DOHH2 (cell line): Measurements from ENCODE around the gene TAAR8.
"Not testable (repeated sequence)": the region's sequence is repeated elsewhere in the genome, so short reads cannot be mapped to it uniquely, and the experiment has no call there.

Experiments used
- H3F3A ChIP-seq: fragments of 200-600 bp; sonication (generic), shearing (Covaris generic); 2 replicates; pipeline ENCODE4 v1.6.0; 2016; ENCODE audit warnings: antibody characterized with exemption, mild to moderate bottlenecking; ENCODE audit not compliant: control insufficient read depth, insufficient read depth
- H3K27ac ChIP-seq: fragments of 200-600 bp; sonication (generic); 2 replicates; pipeline ENCODE4 v1.5.1; 2014; ENCODE audit warnings: low read depth, mild to moderate bottlenecking, low read length, moderate library complexity
- H3K27me3 ChIP-seq: fragments of 200-600 bp; sonication (generic); 2 replicates; pipeline ENCODE4 v1.6.1; 2014; ENCODE audit warnings: mild to moderate bottlenecking, low read length, mixed read lengths; ENCODE audit not compliant: control insufficient read depth
- H3K36me3 ChIP-seq: fragments of 200-600 bp; sonication (generic); 2 replicates; pipeline ENCODE4 v1.6.1; 2014; ENCODE audit warnings: mild to moderate bottlenecking, low read length, moderate library complexity, mixed read lengths; ENCODE audit not compliant: control insufficient read depth
- H3K4me1 ChIP-seq: fragments of 200-600 bp; sonication (generic); 2 replicates; pipeline ENCODE4 v1.6.1; 2014; ENCODE audit warnings: mild to moderate bottlenecking, low read length, mixed read lengths; ENCODE audit not compliant: control insufficient read depth
- H3K4me2 ChIP-seq: fragments of 200-600 bp; sonication (generic); 2 replicates; pipeline ENCODE4 v1.6.0; 2014; ENCODE audit warnings: mild to moderate bottlenecking, low read length, moderate library complexity
- H3K4me3 ChIP-seq: fragments of 200-600 bp; sonication (generic); 2 replicates; pipeline ENCODE4 v1.5.1; 2014; ENCODE audit warnings: mild to moderate bottlenecking, low read length, mixed read lengths
- H3K79me2 ChIP-seq: fragments of 200-600 bp; sonication (generic); 2 replicates; pipeline ENCODE4 v1.6.1; 2014; ENCODE audit warnings: mild to moderate bottlenecking, low read length, mixed read lengths; ENCODE audit not compliant: control insufficient read depth
- H3K9me2 ChIP-seq: fragments of 200-600 bp; sonication (generic); replicated peaks from 2 replicates; pipeline ENCODE4 v1.6.1; 2014; ENCODE audit warnings: mild to moderate bottlenecking, low read length, mixed read lengths; ENCODE audit not compliant: control insufficient read depth
- H3K9me3 ChIP-seq: fragments of 200-600 bp; sonication (generic); 2 replicates; pipeline ENCODE4 v1.6.1; 2014; ENCODE audit warnings: antibody characterized with exemption, low read length, mixed read lengths; ENCODE audit not compliant: control insufficient read depth, insufficient read depth
- H4K20me1 ChIP-seq: fragments of 200-600 bp; sonication (generic); 2 replicates; pipeline ENCODE4 v1.6.0; 2014; ENCODE audit warnings: low read depth, mild to moderate bottlenecking, antibody characterized with exemption, low read length, moderate library complexity; ENCODE audit not compliant: control insufficient read depth, insufficient read depth
- EZH2phosphoT487 ChIP-seq: fragments of 200-600 bp; sonication (generic); IDR thresholded peaks from 2 replicates; pipeline ENCODE4 v1.6.1; 2017; ENCODE audit warnings: borderline replicate concordance, mild to moderate bottlenecking, antibody characterized with exemption, low read length, moderate library complexity, mixed read lengths
- TF ChIP-seq, protein P1 (sequence below): fragments of 200-600 bp; sonication (generic); IDR thresholded peaks from one replicate; pipeline ENCODE4 v1.5.1; 2014; ENCODE audit warnings: antibody characterized with exemption, mild to moderate bottlenecking, low read depth, low read length; ENCODE audit not compliant: poor library complexity, severe bottlenecking

Gene TAAR8

DNA sequence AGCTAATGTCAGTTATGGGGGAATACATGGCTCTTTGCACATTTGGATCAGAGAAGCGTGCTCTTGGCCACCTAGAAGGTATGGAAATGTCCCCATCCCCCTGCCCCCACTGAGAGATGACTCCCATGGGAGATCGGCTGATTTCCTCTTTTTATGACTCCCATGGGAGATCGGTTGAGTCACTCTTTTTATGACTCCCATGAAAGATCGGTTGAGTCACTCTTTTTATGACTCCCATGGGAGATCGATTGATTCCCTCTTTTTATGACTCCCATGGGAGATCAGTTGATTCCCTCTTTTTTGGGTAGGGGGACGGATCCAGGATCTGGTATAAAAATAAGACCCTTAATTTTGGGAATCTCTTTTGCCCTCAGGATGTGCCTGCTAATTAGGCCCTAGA is 24.7 kb upstream of the TAAR8 start:
- no peak overlapping the region for H3K27ac ChIP-seq

DNA sequence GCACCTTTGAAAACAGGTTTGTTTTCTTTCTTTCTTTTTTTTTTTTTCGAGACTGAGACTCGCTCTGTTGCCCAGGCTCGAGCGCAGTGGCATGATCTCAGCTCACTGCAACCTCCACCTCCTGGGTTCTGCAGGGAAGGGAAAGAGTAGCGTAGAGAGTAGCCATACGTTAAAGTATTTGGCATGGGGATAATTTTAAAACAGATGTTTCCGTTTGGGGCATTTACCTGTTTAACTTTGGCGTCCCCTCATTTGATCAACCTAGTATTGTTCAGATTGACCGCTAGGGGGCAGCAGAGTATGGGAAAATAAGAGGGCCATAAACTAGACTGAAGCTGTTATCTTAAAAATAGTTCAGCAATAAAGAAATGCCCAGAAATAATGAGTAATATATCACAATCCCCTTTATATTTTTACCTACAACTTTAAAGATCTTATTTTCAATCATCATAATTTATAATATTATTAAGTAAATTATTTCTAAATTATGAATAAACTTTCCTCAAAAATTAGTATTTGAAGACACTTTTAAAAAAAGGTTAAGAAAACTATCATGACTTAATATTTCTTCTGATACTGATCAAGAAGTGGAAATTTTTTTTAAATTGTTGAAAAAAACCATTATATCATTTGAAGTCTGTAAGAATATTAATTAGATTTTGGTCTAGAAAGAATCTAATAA is 22.0 kb upstream of the TAAR8 start:
- H3K79me2 ChIP-seq, result no peaks in the 10 kb centered on the region
- H3K36me3 ChIP-seq, result no peaks in the 10 kb centered on the region
- H3K9me2 ChIP-seq, result no peaks in the 10 kb centered on the region
- H3F3A ChIP-seq, result no peaks in the 10 kb centered on the region
- H3K27me3 ChIP-seq, result no peaks in the 10 kb centered on the region
- no peak for TF ChIP-seq EZH2phosphoT487
- TF ChIP-seq, protein P1, sequence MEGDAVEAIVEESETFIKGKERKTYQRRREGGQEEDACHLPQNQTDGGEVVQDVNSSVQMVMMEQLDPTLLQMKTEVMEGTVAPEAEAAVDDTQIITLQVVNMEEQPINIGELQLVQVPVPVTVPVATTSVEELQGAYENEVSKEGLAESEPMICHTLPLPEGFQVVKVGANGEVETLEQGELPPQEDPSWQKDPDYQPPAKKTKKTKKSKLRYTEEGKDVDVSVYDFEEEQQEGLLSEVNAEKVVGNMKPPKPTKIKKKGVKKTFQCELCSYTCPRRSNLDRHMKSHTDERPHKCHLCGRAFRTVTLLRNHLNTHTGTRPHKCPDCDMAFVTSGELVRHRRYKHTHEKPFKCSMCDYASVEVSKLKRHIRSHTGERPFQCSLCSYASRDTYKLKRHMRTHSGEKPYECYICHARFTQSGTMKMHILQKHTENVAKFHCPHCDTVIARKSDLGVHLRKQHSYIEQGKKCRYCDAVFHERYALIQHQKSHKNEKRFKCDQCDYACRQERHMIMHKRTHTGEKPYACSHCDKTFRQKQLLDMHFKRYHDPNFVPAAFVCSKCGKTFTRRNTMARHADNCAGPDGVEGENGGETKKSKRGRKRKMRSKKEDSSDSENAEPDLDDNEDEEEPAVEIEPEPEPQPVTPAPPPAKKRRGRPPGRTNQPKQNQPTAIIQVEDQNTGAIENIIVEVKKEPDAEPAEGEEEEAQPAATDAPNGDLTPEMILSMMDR, result peak; percentile 74
- 0 out of 2 replicates have a peak, but pooled peaks cover 2% of the 10 kb centered on the region for H3K9me3 ChIP-seq
- H3K4me1 ChIP-seq, result peaks cover 28% of the 10 kb centered on the region
- H4K20me1 ChIP-seq, result no peaks in the 10 kb centered on the region
- no peak overlapping the region for H3K27ac ChIP-seq
- peak overlapping the region; percentile 74 for H3K4me3 ChIP-seq
- peak overlapping the region; percentile 89 for H3K4me2 ChIP-seq

More for the DNA sequence above, 24.7 kb upstream of the TAAR8 start:
- Histone ChIP-seq H3K36me3 (no peaks in the 10 kb centered on the region), H3K4me3 (no peak overlapping the region), H3K79me2 (no peaks in the 10 kb centered on the region), H3K27me3 (no peaks in the 10 kb centered on the region), H4K20me1 (no peaks in the 10 kb centered on the region), H3K9me2 (no peaks in the 10 kb centered on the region), H3K9me3 (0 out of 2 replicates have a peak, but pooled peaks cover 2% of the 10 kb centered on the region), H3F3A (no peaks in the 10 kb centered on the region), H3K4me1 (peaks cover 28% of the 10 kb centered on the region), H3K4me2 (no peak overlapping the region)
- TF ChIP-seq, protein P1, result no peak
- TF ChIP-seq EZH2phosphoT487, result no peak

DNA sequence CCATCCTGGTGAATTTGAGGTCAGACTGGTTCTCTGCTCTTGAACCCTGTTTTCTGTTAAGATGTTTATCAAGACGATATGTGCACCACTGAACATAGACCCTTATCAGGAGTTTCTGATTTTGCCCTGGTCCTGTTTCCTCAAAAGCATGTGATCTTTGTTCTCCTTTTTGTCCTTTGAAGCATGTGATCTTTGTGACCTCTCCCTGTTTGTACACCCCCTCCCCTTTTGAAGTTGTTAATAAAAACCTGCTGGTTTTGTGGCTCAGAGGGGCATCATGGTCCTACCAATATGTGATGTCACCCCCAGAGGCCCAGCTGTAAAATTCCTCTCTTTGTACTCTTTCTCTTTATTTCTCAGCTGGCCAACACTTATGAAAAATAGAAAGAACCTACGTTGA is 17.9 kb upstream of the TAAR8 start:
- not testable (repeated sequence) for H3K4me1 ChIP-seq, H3K36me3 ChIP-seq, H3K27me3 ChIP-seq, H3K9me3 ChIP-seq, H4K20me1 ChIP-seq, H3F3A ChIP-seq, H3K79me2 ChIP-seq, H3K4me3 ChIP-seq, H3K27ac ChIP-seq, H3K4me2 ChIP-seq, H3K9me2 ChIP-seq

DNA sequence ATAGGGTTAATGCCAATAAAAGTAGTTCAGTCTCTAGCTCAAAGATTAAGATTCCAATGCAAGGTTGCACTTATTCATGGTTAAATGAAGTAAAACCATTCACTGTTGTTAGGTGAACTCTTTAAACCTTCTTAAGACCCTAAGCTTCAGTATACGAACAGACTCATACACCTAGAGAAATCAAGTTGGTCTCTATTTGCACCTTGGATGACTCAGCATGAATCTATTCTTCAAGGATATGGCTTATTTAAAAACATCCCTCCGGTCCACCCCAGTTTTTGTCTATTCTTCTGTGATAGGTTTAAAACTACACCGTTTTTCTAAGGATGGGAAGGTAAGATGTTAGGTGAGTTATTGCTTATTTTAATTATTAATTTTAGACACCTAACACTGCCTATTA is 15.3 kb upstream of the TAAR8 start:
- Histone ChIP-seq H3K4me3 (no peak overlapping the region), H3K4me1 (no peaks in the 10 kb centered on the region), H3K27me3 (no peaks in the 10 kb centered on the region), H3K9me2 (no peaks in the 10 kb centered on the region), H3F3A (no peaks in the 10 kb centered on the region), H3K4me2 (no peak overlapping the region), H3K9me3 (no peaks in the 10 kb centered on the region), H3K79me2 (no peaks in the 10 kb centered on the region), H3K36me3 (no peaks in the 10 kb centered on the region), H4K20me1 (no peaks in the 10 kb centered on the region), H3K27ac (no peak overlapping the region)
- no peak for TF ChIP-seq EZH2phosphoT487
- TF ChIP-seq, protein P1, result no peak
